ENCODE results near the gene MEX3D. TPM values are rescaled to one million over a fixed set of nuclear protein-coding genes. Genes with fewer than 3 reads are reported as not detected.

The MEX3D gene
- total RNA-seq, 4 donors from 2014 or later = 21.6 to 64.4 (median 47.5) TPM

- Histone ChIP-seq H3K27me3 (peaks cover 0 to 90% (median 30%) of the 10 kb centered on the region in 4 donors), H3K4me3 (no peak overlapping the region), H3K4me1 (peaks cover 9 to 16% (median 13%) of the 10 kb centered on the region in 4 donors), H3K9me3 (no peaks in the 10 kb centered on the region), H3K36me3 (no peaks in the 10 kb centered on the region), H3K27ac (replicated peaks in 1 of 4) (no peak overlapping the region)
- no peak for TF ChIP-seq EP300 (IDR thresholded peaks at IDR 0.05)
- TF ChIP-seq POLR2A (IDR thresholded peaks at IDR 0.05; ENCODE audit: low read depth) = no peak
- no peak for TF ChIP-seq CTCF (IDR thresholded peaks at IDR 0.05)
- 65% methylated on average over 27 of the region's 31 CpGs for WGBS
- DNase-seq (ENCODE audit: extremely low spot score) = no peak
- intact Hi-C loops (cut with DNase I) = no loop called here
Measured at GRCh38 chr19:1525343-1525742, 42.8 kb downstream of the MEX3D start.

- H3K27ac ChIP-seq (replicated peaks in 1 of 4) = no peak overlapping the region
- H3K27me3 ChIP-seq = peaks cover 0 to 90% (median 30%) of the 10 kb centered on the region in 4 donors
- H3K4me3 ChIP-seq = no peak overlapping the region
- H3K4me1 ChIP-seq = peaks cover 9 to 16% (median 13%) of the 10 kb centered on the region in 4 donors
- H3K9me3 ChIP-seq = no peaks in the 10 kb centered on the region
- TF ChIP-seq POLR2AphosphoS5 (IDR thresholded peaks at IDR 0.05) (no peak), CTCF (IDR thresholded peaks at IDR 0.05) (no peak), POLR2A (IDR thresholded peaks at IDR 0.05; ENCODE audit: low read depth) (no peak), EP300 (IDR thresholded peaks at IDR 0.05) (no peak)
- H3K36me3 ChIP-seq = no peaks in the 10 kb centered on the region
- DNase-seq (ENCODE audit: extremely low spot score) = no peak
- intact Hi-C loops (cut with DNase I) = no loop called here
- WGBS = 54% methylated on average over 7 of the region's 17 CpGs
Measured at GRCh38 chr19:1524972-1525325, 43.2 kb downstream of the MEX3D start.

- Histone ChIP-seq H3K27me3 (peaks cover 0 to 90% (median 30%) of the 10 kb centered on the region in 4 donors), H3K27ac (replicated peaks in 1 of 4) (no peak overlapping the region), H3K4me1 (peaks cover 9 to 16% (median 13%) of the 10 kb centered on the region in 4 donors), H3K36me3 (no peaks in the 10 kb centered on the region), H3K4me3 (peak overlapping the region; percentile 35 to 51 (median 36)), H3K9me3 (no peaks in the 10 kb centered on the region)
- WGBS = 12% methylated on average over 22 of the region's 49 CpGs
- TF ChIP-seq POLR2A (IDR thresholded peaks at IDR 0.05; ENCODE audit: low read depth) = no peak
- no peak for TF ChIP-seq CTCF (IDR thresholded peaks at IDR 0.05)
- TF ChIP-seq POLR2AphosphoS5 (IDR thresholded peaks at IDR 0.05) = no peak
- intact Hi-C loops (cut with DNase I) = no loop called here
- DNase-seq (ENCODE audit: extremely low spot score) = no peak
Measured at GRCh38 chr19:1524287-1524971, 43.7 kb downstream of the MEX3D start.

- 25% methylated on average over 27 of the region's 92 CpGs for WGBS
- H3K27me3 ChIP-seq = peaks cover 0 to 85% (median 30%) of the 10 kb centered on the region in 4 donors
- TF ChIP-seq POLR2AphosphoS5 (IDR thresholded peaks at IDR 0.05) = no peak
- no peak for TF ChIP-seq CTCF (IDR thresholded peaks at IDR 0.05)
- TF ChIP-seq POLR2A (IDR thresholded peaks at IDR 0.05; ENCODE audit: low read depth) = no peak
- TF ChIP-seq EP300 (IDR thresholded peaks at IDR 0.05) = no peak
- H3K4me1 ChIP-seq = peaks cover 9 to 16% (median 13%) of the 10 kb centered on the region in 4 donors
- H3K36me3 ChIP-seq = no peaks in the 10 kb centered on the region
- no peak within 1 kb of the TSS for H3K27ac ChIP-seq (replicated peaks in 1 of 4)
- no peak for DNase-seq (ENCODE audit: extremely low spot score)
- no peaks in the 10 kb centered on the region for H3K9me3 ChIP-seq
- intact Hi-C loops (cut with DNase I) = no loop called here
- H3K4me3 ChIP-seq = peak within 1 kb of the TSS; percentile 35 to 51 (median 36)
Measured at GRCh38 chr19:1523412-1524286, 44.5 kb downstream of the MEX3D start, which contains the start of gene PLK5. PLK5 (plus strand) TSS chr19:1524077; CDS start chr19:1526997, 2,920 bp downstream.

Measured in esophagus muscularis mucosa (tissue), 4 donors.